ENCODE results near the gene STUM. TPM values are rescaled to one million over a fixed set of nuclear protein-coding genes. Genes with fewer than 3 reads are reported as not detected.
"Not testable (repeated sequence)": the region's sequence is repeated elsewhere in the genome, so short reads cannot be mapped to it uniquely, and the experiment has no call there.

STUM gene
- total RNA-seq, 1 experiment from 2014 or later: 0.32 TPM

DNA sequence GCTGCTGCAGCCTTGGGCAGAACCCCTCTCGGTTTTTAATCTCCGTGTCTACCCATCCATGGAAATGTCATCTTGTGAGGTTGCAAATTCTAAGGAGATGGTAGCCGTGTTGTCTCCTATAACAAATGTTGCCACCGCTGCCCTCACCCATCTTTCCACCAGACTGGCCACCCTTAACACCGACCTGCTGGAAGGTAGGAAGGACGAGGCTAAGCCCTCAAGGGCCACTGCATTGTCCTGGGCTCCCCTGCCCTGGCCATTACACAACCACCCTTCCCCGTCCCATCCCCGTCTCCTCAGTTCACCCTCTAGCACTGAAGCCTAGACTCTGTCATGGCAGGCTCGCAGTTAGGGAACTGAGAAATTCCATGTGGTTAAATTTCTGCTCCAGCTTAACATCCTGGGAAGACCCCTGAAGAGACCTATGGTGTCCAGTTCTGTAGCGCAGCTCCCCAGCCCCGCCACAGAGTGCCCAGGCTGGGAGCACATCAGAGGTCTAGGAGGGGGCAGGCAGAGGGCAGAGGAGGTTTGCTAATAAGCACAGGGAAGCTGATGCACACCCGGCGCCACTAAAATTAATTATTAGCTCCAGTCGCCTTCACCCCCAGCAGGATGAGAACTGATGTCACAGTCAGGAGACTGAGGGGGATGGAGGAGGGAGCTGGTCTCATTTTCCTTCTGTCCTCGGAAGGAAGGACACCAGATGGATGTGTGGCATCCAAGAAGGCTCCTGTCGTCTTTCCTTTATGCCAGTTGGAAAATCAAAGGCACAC lies 38.3 kb downstream of the STUM start:
- in situ Hi-C loops (cut with HindIII; ENCODE audit: low pct_unique_long_range_greater_than_20kb, low sequenced_read_pairs): no loop called here
- DNase-seq (ENCODE audit: low read depth, low spot score): no peak

- DNase-seq (ENCODE audit: low read depth, low spot score): no peak
- in situ Hi-C loops (cut with HindIII; ENCODE audit: low pct_unique_long_range_greater_than_20kb, low sequenced_read_pairs): no loop called here
Measured at GRCh38 chr1:226588484-226588883, 39.9 kb downstream of the STUM start.

DNA sequence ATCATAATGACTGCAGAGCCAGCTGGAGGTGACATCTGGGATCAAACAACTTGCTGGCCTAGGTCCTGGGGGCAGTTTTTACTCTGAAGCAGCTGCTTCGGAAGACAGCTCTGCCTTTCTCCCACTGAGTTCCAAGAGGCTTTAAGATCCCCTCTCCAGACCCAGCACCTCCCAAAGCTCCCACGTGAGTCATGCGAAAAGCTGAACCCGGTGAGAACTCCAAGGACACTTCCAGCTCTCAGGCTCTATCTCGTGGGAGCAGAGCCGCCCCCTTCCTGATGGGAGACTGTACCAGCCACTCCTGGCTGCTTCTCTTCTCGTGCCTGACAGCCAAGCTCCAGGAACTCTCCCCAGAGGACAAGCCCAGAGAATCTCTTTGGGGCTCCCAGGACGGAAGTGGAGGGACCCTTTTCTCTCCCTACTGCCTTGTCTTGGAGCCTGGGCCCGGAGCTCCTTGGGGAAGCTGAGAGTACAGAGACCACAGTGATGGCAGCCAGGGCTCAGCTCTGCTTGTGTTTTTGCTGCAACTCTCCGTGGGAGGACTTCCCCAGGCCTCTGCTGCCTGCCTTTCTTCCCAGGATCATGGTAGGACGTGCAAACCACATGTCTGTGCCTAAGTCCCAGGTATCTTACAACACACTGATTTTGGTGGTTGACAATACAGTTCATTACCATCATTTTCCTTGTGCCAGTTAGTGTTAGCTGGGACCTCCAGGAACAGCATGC lies 40.6 kb downstream of the STUM start:
- no peak for DNase-seq (ENCODE audit: low read depth, low spot score)

GRCh38 chr1:226590614-226591013 lies 42.0 kb downstream of the STUM start:
- in situ Hi-C loops (cut with HindIII; ENCODE audit: low pct_unique_long_range_greater_than_20kb, low sequenced_read_pairs): no loop called here
- no peak for DNase-seq (ENCODE audit: low read depth, low spot score)

More for the DNA sequence above, 40.6 kb downstream of the STUM start:
- in situ Hi-C loops (cut with HindIII; ENCODE audit: low pct_unique_long_range_greater_than_20kb, low sequenced_read_pairs): no loop called here

DNA sequence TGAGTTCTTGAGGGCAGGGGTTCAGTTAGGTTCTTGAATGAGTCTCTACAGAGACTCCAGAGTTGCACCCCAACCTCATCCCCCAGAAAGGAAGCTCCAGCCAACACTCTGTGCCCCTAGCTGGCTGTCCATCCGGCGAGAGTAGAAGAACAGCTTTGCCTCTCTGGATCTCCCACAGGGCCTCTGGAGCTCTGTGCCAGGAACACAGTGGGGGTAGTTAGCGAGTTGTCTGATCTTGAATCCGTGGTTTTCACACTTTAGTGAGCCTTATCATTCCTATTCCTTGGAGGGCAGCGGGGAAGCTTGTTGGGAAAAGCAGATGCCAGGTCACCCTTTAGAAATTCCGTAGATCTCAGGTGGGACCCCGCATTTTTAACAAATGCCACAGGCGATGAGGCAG lies 45.0 kb downstream of the STUM start:
- in situ Hi-C loops (cut with HindIII; ENCODE audit: low pct_unique_long_range_greater_than_20kb, low sequenced_read_pairs): no loop called here
- no peak for DNase-seq (ENCODE audit: low read depth, low spot score)

DNA sequence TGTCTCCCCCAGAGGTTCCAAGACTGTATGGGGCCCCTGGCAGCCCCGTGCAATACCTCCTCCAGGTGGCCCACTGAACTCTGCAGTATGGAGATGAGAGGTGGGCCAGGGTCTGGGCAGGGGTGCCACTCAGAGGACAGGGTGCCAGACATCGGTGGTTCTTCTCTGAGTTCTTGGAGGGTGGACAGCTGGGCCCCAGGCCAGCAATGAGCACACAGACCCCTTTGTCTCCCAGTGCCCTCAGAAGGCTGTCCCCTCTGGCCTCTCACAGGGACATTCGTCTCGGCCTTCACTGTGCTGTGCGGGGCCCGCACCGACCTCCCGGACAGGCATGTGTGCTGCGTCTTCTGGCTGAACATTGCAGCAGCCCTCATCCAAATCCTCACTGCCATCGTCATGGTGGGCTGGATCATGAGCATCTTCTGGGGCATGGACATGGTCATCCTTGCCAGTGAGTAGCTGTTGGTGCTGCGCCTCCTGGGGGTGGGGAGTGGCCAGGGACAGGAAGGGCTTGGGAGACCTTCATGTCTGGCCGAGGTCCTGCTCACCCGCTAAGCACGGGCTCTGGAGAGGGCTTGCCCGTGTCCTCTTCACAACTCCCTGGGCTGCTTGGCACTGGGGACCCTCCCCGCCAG lies 48.1 kb downstream of the STUM start:
- DNase-seq (ENCODE audit: low read depth, low spot score): no peak
- in situ Hi-C loops (cut with HindIII; ENCODE audit: low pct_unique_long_range_greater_than_20kb, low sequenced_read_pairs): no loop called here

DNA sequence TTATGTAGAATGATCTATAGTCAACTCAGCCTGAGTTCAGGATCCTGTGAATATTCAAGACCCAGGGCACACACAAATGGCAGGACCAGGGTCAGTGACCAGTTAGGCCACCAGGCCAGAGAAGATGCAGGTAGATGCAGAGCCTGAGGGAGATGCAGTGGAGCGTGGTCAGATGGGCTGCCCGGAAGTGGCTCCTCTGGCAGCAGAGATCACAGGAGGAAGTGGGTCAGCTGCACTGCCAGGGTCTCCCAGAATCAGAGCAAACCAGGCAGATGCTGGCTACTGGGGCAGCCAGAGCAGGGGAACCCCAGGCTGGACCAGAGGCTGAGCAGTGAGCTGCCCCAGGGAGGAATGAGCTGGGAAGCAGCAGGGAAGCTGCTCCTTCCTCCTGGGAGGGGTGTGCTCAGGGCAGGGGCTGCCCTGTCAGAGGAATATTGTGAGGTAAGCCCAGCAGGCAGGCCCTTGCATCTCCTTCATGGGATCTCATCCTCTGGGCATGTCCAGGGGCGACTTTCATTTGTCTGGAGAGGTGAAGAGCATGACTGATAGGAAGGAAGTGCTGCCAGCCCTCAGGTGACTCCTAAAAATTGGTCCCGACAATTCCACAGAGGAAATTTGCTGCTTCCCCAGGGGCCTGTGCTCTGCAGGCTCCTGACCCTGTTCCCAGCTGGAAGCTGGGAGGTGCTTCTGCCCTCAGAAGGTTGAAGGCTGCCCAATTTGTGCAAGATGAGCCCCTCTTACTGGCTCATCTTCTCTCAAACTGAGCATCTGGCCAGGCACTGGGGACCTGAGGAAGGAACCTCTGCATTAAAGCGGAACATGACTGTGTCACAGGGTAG lies 49.3 kb downstream of the STUM start:
- no peak for DNase-seq (ENCODE audit: low read depth, low spot score)

GRCh38 chr1:226598455-226598849 lies 49.9 kb downstream of the STUM start:
- in situ Hi-C loops (cut with HindIII; ENCODE audit: low pct_unique_long_range_greater_than_20kb, low sequenced_read_pairs): no loop called here
- no peak for DNase-seq (ENCODE audit: low read depth, low spot score)

More for the DNA sequence above, 49.3 kb downstream of the STUM start:
- in situ Hi-C loops (cut with HindIII; ENCODE audit: low pct_unique_long_range_greater_than_20kb, low sequenced_read_pairs): no loop called here

- in situ Hi-C loops (cut with HindIII; ENCODE audit: low pct_unique_long_range_greater_than_20kb, low sequenced_read_pairs): not testable (repeated sequence)
Measured at GRCh38 chr1:226598955-226599354, 50.4 kb downstream of the STUM start.

GRCh38 chr1:226599636-226600238 lies 51.2 kb downstream of the STUM start:
- in situ Hi-C loops (cut with HindIII; ENCODE audit: low pct_unique_long_range_greater_than_20kb, low sequenced_read_pairs): no loop called here
- no peak for DNase-seq (ENCODE audit: low read depth, low spot score)

More at GRCh38 chr1:226598955-226599354, 50.4 kb downstream of the STUM start:
- not testable (repeated sequence) for DNase-seq (ENCODE audit: low read depth, low spot score)

- in situ Hi-C loops (cut with HindIII; ENCODE audit: low pct_unique_long_range_greater_than_20kb, low sequenced_read_pairs): no loop called here
- no peak for DNase-seq (ENCODE audit: low read depth, low spot score)
Measured at GRCh38 chr1:226600254-226600653, 51.7 kb downstream of the STUM start.

DNA sequence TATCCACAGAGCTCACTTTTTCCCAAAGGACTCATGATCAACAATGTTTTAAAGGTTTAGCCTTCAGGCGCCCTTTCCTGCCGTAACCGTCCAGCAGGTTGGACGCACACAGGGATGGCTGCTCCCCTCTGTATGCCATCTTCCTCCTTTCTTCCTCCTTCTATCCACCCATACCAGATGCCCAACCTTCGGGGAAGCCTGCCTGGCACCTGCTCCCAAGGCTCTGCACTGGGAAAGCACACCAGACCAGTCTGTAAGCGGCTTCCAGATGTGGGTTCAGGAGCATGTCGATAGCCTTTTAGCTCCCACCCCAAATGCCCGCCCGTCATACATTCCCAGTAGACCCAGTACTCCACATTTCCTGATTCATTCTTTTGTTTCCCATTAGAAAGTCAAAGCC lies 52.9 kb downstream of the STUM start:
- no peak for DNase-seq (ENCODE audit: low read depth, low spot score)
- in situ Hi-C loops (cut with HindIII; ENCODE audit: low pct_unique_long_range_greater_than_20kb, low sequenced_read_pairs): no loop called here

DNA sequence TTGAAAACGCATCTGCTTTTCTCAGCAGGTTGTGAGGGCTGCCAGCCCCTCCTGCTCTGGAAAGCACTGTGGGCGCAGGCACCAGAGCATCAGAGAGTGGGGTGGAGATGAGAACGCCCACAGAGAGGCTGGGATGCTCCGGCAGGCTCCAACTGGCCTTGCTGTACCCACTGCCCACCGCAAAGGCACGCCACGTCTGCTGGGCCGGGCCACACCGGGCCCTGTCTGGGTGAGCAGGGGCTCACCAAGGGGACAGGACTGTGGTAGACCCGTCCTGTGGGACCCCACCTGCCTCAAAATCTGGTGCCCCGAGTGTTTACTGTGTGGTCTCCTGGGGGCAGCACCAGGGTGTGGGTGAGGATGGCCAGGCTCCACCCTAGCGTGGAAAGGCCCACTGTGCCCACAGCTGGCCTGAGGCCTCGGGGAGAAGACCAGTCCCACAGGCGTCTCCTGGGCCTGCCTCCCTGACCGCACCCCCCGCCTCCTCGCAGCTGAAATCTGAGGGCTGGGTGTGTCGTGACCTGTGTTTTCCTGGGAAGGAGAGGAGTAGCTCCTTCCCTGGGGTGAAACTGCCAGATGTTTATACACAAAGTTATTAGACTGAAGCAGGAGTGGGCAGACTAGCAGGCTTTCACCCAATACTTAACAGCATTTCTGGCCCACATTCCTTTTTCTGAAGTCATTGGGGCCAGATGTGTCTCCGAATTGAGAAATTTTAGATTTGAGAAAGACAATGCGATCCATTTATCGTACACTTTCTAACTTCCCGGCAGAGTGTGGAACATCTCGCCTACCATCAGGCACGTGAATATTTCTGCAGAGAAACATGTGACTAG lies 53.8 kb downstream of the STUM start:
- in situ Hi-C loops (cut with HindIII; ENCODE audit: low pct_unique_long_range_greater_than_20kb, low sequenced_read_pairs): no loop called here

DNA sequence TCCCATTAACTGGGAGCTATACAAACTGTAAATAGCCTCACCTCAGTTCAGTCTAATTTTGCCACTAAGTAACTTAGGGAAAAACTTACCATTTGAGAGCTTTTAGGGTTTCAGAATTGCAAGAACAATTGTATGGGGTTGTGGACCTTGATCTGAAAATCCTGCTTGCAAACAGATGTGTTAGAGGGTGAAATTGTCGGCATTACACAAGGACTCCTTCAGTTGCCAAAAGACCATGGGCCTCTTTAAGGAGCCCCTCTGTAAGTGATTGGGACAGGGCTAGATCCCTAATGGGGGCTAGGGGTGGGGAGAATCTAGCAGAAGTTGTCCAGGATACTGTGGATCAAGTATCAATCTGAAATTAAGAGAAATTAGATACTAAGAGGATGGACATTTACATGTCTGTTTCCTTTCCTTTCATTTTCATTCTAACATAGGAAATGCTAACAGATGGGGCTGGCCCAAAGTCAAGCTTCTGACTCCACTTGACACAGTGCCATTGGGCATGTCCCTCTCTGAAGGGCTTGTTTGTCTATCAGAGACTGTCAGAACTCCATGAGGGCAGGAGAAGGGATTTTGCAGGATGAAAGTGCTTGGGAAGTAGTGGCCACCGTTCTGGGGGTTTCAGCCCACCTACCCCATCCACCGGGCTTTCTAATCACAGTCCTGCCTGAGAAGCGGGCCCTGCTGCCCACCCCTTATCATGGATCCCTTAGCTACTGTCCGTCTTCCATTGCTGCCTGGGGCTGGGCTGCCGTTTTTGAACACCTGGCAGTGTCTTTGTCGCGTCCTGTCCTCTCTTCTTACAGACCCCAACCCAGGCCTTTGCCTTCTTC lies 54.7 kb downstream of the STUM start:
- DNase-seq (ENCODE audit: low read depth, low spot score): no peak
- in situ Hi-C loops (cut with HindIII; ENCODE audit: low pct_unique_long_range_greater_than_20kb, low sequenced_read_pairs): no loop called here

More for the DNA sequence above, 53.8 kb downstream of the STUM start:
- peak; percentile 56 for DNase-seq (ENCODE audit: low read depth, low spot score)

- DNase-seq (ENCODE audit: low read depth, low spot score): no peak
- in situ Hi-C loops (cut with HindIII; ENCODE audit: low pct_unique_long_range_greater_than_20kb, low sequenced_read_pairs): no loop called here
Measured at GRCh38 chr1:226603858-226604559, 55.4 kb downstream of the STUM start.

Data from SK-MEL-5 (cell line).